Fibroblast of lung (primary cell): ENCODE results near the gene CACNA1H. TPM values are rescaled to one million over a fixed set of nuclear protein-coding genes. Genes with fewer than 3 reads are reported as not detected.

Source experiments
- DNase-seq, 2 donors: peaks; one replicate each; pipeline versions ENCODE4 v3.0.0 to v3.0.0-alpha.2; 2010; ENCODE audit warnings: low read depth in 2 of 2
- H2AFZ ChIP-seq: 2 replicates; pipeline ENCODE4 v1.5.1; 2012; ENCODE audit warnings: low read length, control low read depth, inconsistent platforms
- H3K27ac ChIP-seq: 2 replicates; pipeline ENCODE4 v1.5.1; 2011; ENCODE audit warnings: low read length, control low read depth; ENCODE audit not compliant: insufficient read depth
- H3K27me3 ChIP-seq: 2 replicates; pipeline ENCODE4 v1.5.1; 2011; ENCODE audit warnings: mild to moderate bottlenecking, low read length; ENCODE audit not compliant: control insufficient read depth, insufficient read depth
- H3K36me3 ChIP-seq: 2 replicates; pipeline ENCODE4 v1.5.1; 2011; ENCODE audit warnings: low read length; ENCODE audit not compliant: control insufficient read depth, insufficient read depth
- H3K4me1 ChIP-seq: 2 replicates; pipeline ENCODE4 v1.5.1; 2011; ENCODE audit warnings: low read length; ENCODE audit not compliant: control insufficient read depth, insufficient read depth; ENCODE audit errors: extremely low read depth
- H3K4me2 ChIP-seq: 2 replicates; pipeline ENCODE4 v1.5.1; 2011; ENCODE audit warnings: low read length, control low read depth; ENCODE audit not compliant: insufficient read depth; ENCODE audit errors: extremely low read depth
- H3K4me3 ChIP-seq, 4 experiments: fragments of 200-600 bp in 1 of 4; sonication (generic) in 1 of 4; replicated peaks in 1 of 4; 2 replicates each; pipeline ENCODE4 v1.5.1; 2011 to 2016; ENCODE audit warnings: low read length in 4 of 4, low read depth in 3 of 4, mild to moderate bottlenecking in 3 of 4, control low read depth in 2 of 4, inconsistent platforms in 1 of 4, mixed read lengths in 1 of 4; ENCODE audit not compliant: insufficient read depth in 1 of 4; ENCODE audit errors: control extremely low read depth in 1 of 4
- H3K79me2 ChIP-seq: 2 replicates; pipeline ENCODE4 v1.5.1; 2012; ENCODE audit warnings: mild to moderate bottlenecking, low read length, inconsistent platforms; ENCODE audit not compliant: control insufficient read depth, insufficient read depth
- H3K9ac ChIP-seq: 2 replicates; pipeline ENCODE4 v1.5.1; 2011; ENCODE audit warnings: mild to moderate bottlenecking, low read length, control low read depth; ENCODE audit not compliant: insufficient read depth
- H3K9me3 ChIP-seq: 2 replicates; pipeline ENCODE4 v1.5.1; 2012; ENCODE audit warnings: low read depth, low read length; ENCODE audit not compliant: control insufficient read depth, insufficient read depth
- H4K20me1 ChIP-seq: 2 replicates; pipeline ENCODE4 v1.5.1; 2011; ENCODE audit warnings: low read length; ENCODE audit not compliant: control insufficient read depth, insufficient read depth; ENCODE audit errors: extremely low read depth
- EZH2 ChIP-seq: IDR thresholded peaks from 2 replicates; pipeline ENCODE4 v1.5.1; 2012; ENCODE audit warnings: low read length, control low read depth, mild to moderate bottlenecking; ENCODE audit errors: missing control alignments
- polyA plus RNA-seq, 2 donors: library from polyadenylated mRNA; depleted of rRNA in 1 of 2; stranded (reverse) in 1 of 2; unstranded in 1 of 2; fragments of >200 nt; gene quantifications; 2 replicates each; pipeline ENCODE4 v1.2.1, GENCODE V29; 2011 to 2012; ENCODE audit warnings: missing spikeins in 1 of 2
- total RNA-seq: library from RNA; depleted of rRNA; stranded (reverse); fragments of >200 nt; gene quantifications from 2 replicates; pipeline ENCODE4 v1.2.1, GENCODE V29; 2014
- TF ChIP-seq, protein P1 (sequence below), 2 donors: IDR thresholded peaks in 1 of 2; conservative IDR thresholded peaks in 1 of 2; 1 replicate in 1 of 2; 2 replicates in 1 of 2; pipeline ENCODE4 v1.5.1; 2011 to 2012; ENCODE audit warnings: low read length in 2 of 2, control low read depth in 1 of 2, inconsistent platforms in 1 of 2, low read depth in 1 of 2, mild to moderate bottlenecking in 1 of 2

The CACNA1H gene
- total and polyA plus RNA-seq, 2 donors (not counting 1 experiment from before 2014, with no cell fraction given), result 1.2 to 10.5 TPM

DNA sequence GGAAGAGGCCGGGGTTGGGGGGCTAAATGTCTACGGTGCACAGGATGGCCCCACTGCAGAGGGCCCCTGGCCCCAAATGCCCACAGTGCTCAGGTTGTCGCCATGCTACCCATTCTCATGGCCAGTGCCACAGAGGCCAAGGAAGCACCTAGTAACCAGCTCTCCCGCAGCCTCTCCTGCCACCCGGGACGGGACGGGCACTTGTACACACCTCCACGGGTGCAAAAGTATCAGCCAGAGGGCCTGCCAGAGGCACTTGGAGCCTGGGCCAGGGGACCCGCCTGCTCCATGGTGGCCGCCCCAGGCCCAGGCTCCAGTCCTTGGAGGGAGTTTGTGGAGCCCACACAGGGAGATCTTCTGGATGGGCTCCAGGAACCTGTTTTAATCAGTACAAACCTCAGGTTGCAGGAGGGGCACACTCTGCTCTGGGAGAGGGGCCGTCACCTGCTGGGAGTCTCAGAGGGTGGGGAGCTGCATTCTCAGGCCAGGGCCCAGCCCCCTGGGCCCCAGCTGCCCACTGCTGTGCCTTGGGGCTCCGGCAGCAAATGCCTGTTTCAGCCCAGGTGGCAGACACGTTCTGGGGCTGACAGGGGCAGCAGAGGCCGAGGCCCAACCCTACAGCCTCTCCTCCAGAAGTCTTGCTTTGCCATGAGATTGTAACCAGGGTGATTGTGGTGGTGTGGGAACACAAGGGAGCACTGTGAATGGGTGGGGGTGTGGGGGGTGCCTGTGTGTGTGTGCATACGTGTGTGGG lies 110.9 kb downstream of the CACNA1H start:
- DNase-seq, result no peak
- no peak overlapping the region for H3K4me3 ChIP-seq
- no peak for TF ChIP-seq EZH2
- peaks cover 20% of the 10 kb centered on the region for H3K27me3 ChIP-seq
- no peak overlapping the region for H3K9ac ChIP-seq
- no peak overlapping the region for H3K4me2 ChIP-seq
- no peaks in the 10 kb centered on the region for H3K9me3 ChIP-seq
- H4K20me1 ChIP-seq, result no peaks in the 10 kb centered on the region
- H3K36me3 ChIP-seq, result no peaks in the 10 kb centered on the region
- no peak overlapping the region for H3K27ac ChIP-seq
- H2AFZ ChIP-seq, result no peak overlapping the region
- H3K4me1 ChIP-seq, result no peaks in the 10 kb centered on the region
- no peaks in the 10 kb centered on the region for H3K79me2 ChIP-seq

DNA sequence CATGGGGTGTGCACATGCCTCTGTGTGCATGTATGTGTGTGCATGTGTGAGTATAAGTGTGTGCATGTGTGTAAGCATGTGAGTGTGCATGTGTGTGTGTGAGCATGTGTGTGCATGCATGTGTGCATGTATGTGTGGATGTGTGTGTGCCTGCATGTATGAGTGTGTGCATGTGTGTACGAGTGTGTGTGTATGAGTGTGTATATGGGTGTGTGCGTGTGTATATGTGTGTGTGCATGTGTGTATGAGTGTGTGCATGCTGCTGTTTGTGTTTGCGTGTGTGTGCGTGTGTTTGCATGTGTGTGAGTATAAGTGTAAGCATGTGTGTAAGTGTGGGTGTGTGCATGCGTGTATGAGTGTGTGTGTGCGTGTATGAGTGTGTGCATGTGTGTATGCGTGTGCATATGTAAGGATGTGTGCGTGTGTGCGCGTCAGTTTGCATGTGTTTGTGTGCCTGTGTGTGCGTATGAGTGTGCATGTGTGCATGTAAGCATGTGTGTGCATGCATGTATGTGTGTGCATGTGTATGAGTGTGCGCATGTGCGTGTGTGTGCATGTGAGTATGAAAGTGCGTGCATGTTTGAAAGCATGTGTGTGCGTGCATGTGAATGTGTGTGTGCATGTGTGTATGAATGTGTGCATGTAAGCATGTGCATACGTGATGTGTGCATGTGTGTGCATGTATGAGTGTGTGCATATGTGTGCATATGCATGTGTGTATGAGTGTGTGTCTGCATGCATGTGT lies 111.6 kb downstream of the CACNA1H start:
- no peak overlapping the region for H3K4me2 ChIP-seq
- no peaks in the 10 kb centered on the region for H3K9me3 ChIP-seq
- no peak for DNase-seq
- no peaks in the 10 kb centered on the region for H4K20me1 ChIP-seq
- no peaks in the 10 kb centered on the region for H3K79me2 ChIP-seq
- H3K4me3 ChIP-seq, result no peak overlapping the region
- no peak overlapping the region for H3K27ac ChIP-seq
- TF ChIP-seq, protein P1, sequence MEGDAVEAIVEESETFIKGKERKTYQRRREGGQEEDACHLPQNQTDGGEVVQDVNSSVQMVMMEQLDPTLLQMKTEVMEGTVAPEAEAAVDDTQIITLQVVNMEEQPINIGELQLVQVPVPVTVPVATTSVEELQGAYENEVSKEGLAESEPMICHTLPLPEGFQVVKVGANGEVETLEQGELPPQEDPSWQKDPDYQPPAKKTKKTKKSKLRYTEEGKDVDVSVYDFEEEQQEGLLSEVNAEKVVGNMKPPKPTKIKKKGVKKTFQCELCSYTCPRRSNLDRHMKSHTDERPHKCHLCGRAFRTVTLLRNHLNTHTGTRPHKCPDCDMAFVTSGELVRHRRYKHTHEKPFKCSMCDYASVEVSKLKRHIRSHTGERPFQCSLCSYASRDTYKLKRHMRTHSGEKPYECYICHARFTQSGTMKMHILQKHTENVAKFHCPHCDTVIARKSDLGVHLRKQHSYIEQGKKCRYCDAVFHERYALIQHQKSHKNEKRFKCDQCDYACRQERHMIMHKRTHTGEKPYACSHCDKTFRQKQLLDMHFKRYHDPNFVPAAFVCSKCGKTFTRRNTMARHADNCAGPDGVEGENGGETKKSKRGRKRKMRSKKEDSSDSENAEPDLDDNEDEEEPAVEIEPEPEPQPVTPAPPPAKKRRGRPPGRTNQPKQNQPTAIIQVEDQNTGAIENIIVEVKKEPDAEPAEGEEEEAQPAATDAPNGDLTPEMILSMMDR (conservative IDR thresholded peaks at IDR 0.05 in 1 of 2, IDR thresholded peaks at IDR 0.05 in 1 of 2; ENCODE audit: low read depth in 1 of 2, low read length in 2 of 2), result no peak
- TF ChIP-seq EZH2, result no peak
- peaks cover 13% of the 10 kb centered on the region for H3K27me3 ChIP-seq
- H3K9ac ChIP-seq, result no peak overlapping the region
- H2AFZ ChIP-seq, result no peak overlapping the region
- no peaks in the 10 kb centered on the region for H3K4me1 ChIP-seq
- no peaks in the 10 kb centered on the region for H3K36me3 ChIP-seq

DNA sequence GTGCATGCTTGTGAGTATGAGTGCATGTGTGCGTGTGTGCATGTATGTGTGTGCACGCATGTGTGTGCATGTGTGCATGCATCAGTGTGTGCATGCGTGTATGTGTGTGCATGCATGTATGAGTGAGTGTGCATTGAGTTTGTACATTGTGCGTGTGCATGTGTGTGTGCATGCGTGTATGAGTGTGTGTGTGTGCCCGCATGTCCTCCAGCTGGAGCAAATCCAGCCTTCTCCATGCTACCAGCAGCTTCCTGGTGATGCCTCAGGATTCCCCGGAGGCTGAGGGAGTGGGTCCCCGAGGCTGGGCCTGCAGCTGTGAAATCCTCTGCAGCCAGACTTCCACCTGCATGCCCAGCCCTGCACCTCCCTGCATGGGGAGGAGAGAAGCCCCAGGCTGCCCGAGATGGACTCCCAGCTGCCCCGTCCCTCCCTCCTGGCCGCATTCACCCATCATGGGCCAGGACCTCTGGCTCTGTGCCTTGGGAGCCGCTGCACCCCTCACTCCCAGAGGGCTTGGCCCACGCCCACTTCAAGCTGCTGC lies 112.3 kb downstream of the CACNA1H start:
- no peak overlapping the region for H3K4me3 ChIP-seq
- H3K9me3 ChIP-seq, result no peaks in the 10 kb centered on the region
- no peak overlapping the region for H3K27ac ChIP-seq
- H3K9ac ChIP-seq, result no peak overlapping the region
- peaks cover 9% of the 10 kb centered on the region for H3K27me3 ChIP-seq
- H4K20me1 ChIP-seq, result no peaks in the 10 kb centered on the region
- no peak for DNase-seq
- no peaks in the 10 kb centered on the region for H3K36me3 ChIP-seq
- H3K4me2 ChIP-seq, result no peak overlapping the region
- no peak overlapping the region for H2AFZ ChIP-seq
- H3K79me2 ChIP-seq, result no peaks in the 10 kb centered on the region
- TF ChIP-seq EZH2, result no peak
- TF ChIP-seq, protein P1 (conservative IDR thresholded peaks at IDR 0.05 in 1 of 2, IDR thresholded peaks at IDR 0.05 in 1 of 2; ENCODE audit: low read depth in 1 of 2, low read length in 2 of 2), result no peak
- H3K4me1 ChIP-seq, result no peaks in the 10 kb centered on the region
